ENCODE data around the gene MINDY2. TPM values are rescaled to one million over a fixed set of nuclear protein-coding genes. Genes with fewer than 3 reads are reported as not detected.
"Not testable (repeated sequence)": the region's sequence is repeated elsewhere in the genome, so short reads cannot be mapped to it uniquely, and the experiment has no call there.

MINDY2 gene
- total RNA-seq, 1 experiment from 2014 or later, result 18.4 TPM

GRCh38 chr15:58762731-58763130 lies 8.4 kb upstream of the MINDY2 start:
- no peaks in the 10 kb centered on the region for H4K20me1 ChIP-seq (ENCODE audit: insufficient read depth)
- no peak overlapping the region for H2AFZ ChIP-seq
- DNase-seq, result no peak
- TF ChIP-seq EZH2 (IDR thresholded peaks at IDR 0.05; ENCODE audit: low read depth) (no peak), CTCF (conservative IDR thresholded peaks at IDR 0.05) (no peak)
- H3K27me3 ChIP-seq (ENCODE audit: insufficient read depth, low read depth), result no peaks in the 10 kb centered on the region
- no peak overlapping the region for H3K4me2 ChIP-seq
- ChIA-PET CTCF (no interaction called here), POLR2A (ENCODE audit: unreplicated experiment) (no interaction called here)
- 0 out of 2 replicates have a peak, but pooled peaks cover 6% of the 10 kb centered on the region for H3K9me3 ChIP-seq (ENCODE audit: insufficient read depth, low read depth)
- no peak overlapping the region for H3K27ac ChIP-seq
- no peaks in the 10 kb centered on the region for H3K36me3 ChIP-seq (ENCODE audit: low read depth)
- no peaks in the 10 kb centered on the region for H3K9me2 ChIP-seq (ENCODE audit: insufficient read depth)
- no peaks in the 10 kb centered on the region for H3F3A ChIP-seq (ENCODE audit: insufficient read depth, low read depth)
- intact Hi-C loops (cut with micrococcal nuclease; ENCODE audit: unreplicated experiment), result no loop called here
- no peak overlapping the region for H3K4me3 ChIP-seq
- H3K4me1 ChIP-seq (replicated peaks; ENCODE audit: insufficient read depth), result no peaks in the 10 kb centered on the region
- no TSS peak for BruUV-seq (replicated peaks)
- H3K79me2 ChIP-seq (ENCODE audit: low read depth), result no peaks in the 10 kb centered on the region

GRCh38 chr15:58764468-58764867 lies 6.6 kb upstream of the MINDY2 start:
- Histone ChIP-seq H3K4me2 (no peak overlapping the region), H3F3A (ENCODE audit: insufficient read depth, low read depth) (no peaks in the 10 kb centered on the region), H3K9me3 (ENCODE audit: insufficient read depth, low read depth) (0 out of 2 replicates have a peak, but pooled peaks cover 6% of the 10 kb centered on the region), H3K36me3 (ENCODE audit: low read depth) (no peaks in the 10 kb centered on the region), H3K4me1 (replicated peaks; ENCODE audit: insufficient read depth) (no peaks in the 10 kb centered on the region), H3K27me3 (ENCODE audit: insufficient read depth, low read depth) (no peaks in the 10 kb centered on the region), H4K20me1 (ENCODE audit: insufficient read depth) (no peaks in the 10 kb centered on the region), H3K27ac (no peak overlapping the region), H3K9me2 (ENCODE audit: insufficient read depth) (no peaks in the 10 kb centered on the region), H2AFZ (no peak overlapping the region), H3K4me3 (no peak overlapping the region), H3K79me2 (ENCODE audit: low read depth) (no peaks in the 10 kb centered on the region)
- no peak for DNase-seq
- TF ChIP-seq EZH2 (IDR thresholded peaks at IDR 0.05; ENCODE audit: low read depth) (no peak), CTCF (conservative IDR thresholded peaks at IDR 0.05) (no peak)
- CTCF ChIA-PET, result no interaction called here
- no TSS peak for BruUV-seq (replicated peaks)
- POLR2A ChIA-PET (ENCODE audit: unreplicated experiment), result no interaction called here
- intact Hi-C loops (cut with micrococcal nuclease; ENCODE audit: unreplicated experiment), result no loop called here

GRCh38 chr15:58766290-58766689 lies 4.8 kb upstream of the MINDY2 start:
- H2AFZ ChIP-seq, result no peak overlapping the region
- H3K9me3 ChIP-seq (ENCODE audit: insufficient read depth, low read depth), result 0 out of 2 replicates have a peak, but pooled peaks cover 6% of the 10 kb centered on the region
- no peak for DNase-seq
- intact Hi-C loops (cut with micrococcal nuclease; ENCODE audit: unreplicated experiment), result no loop called here
- ChIA-PET CTCF (no interaction called here), POLR2A (ENCODE audit: unreplicated experiment) (interaction anchor here (0.5 kb wide), 1 partner anchor 30 kb away, joined by 3 read pairs; no protein-coding TSS in a partner anchor)
- H3K9me2 ChIP-seq (ENCODE audit: insufficient read depth), result no peaks in the 10 kb centered on the region
- H3K4me2 ChIP-seq, result no peak overlapping the region
- H4K20me1 ChIP-seq (ENCODE audit: insufficient read depth), result no peaks in the 10 kb centered on the region
- H3K36me3 ChIP-seq (ENCODE audit: low read depth), result no peaks in the 10 kb centered on the region
- H3K4me3 ChIP-seq, result no peak overlapping the region
- no peaks in the 10 kb centered on the region for H3K27me3 ChIP-seq (ENCODE audit: insufficient read depth, low read depth)
- no peak overlapping the region for H3K27ac ChIP-seq
- H3K79me2 ChIP-seq (ENCODE audit: low read depth), result peaks cover under 1% of the 10 kb centered on the region; the same call in 1 of the 2 replicates
- BruUV-seq (replicated peaks), result no TSS peak
- peaks cover 10% of the 10 kb centered on the region for H3F3A ChIP-seq (ENCODE audit: insufficient read depth, low read depth)
- H3K4me1 ChIP-seq (replicated peaks; ENCODE audit: insufficient read depth), result peaks cover 8% of the 10 kb centered on the region; the same call in 1 of the 2 replicates
- no peak for TF ChIP-seq CTCF (conservative IDR thresholded peaks at IDR 0.05)

- H3K4me3 ChIP-seq; H3K9me3 ChIP-seq (ENCODE audit: insufficient read depth, low read depth); H2AFZ ChIP-seq; H3K9me2 ChIP-seq (ENCODE audit: insufficient read depth); H3K4me2 ChIP-seq; intact Hi-C loops (cut with micrococcal nuclease; ENCODE audit: unreplicated experiment); DNase-seq; POLR2A ChIA-PET (ENCODE audit: unreplicated experiment); BruUV-seq (replicated peaks); H3K36me3 ChIP-seq (ENCODE audit: low read depth); H3K27me3 ChIP-seq (ENCODE audit: insufficient read depth, low read depth); H4K20me1 ChIP-seq (ENCODE audit: insufficient read depth); H3K27ac ChIP-seq: not testable (repeated sequence)
- CTCF ChIA-PET, result interaction anchor here (0.6 kb wide), 1 partner anchor 44 kb away, joined by 15 read pairs; no protein-coding TSS in a partner anchor
- Histone ChIP-seq H3K79me2 (ENCODE audit: low read depth) (peaks cover 23% of the 10 kb centered on the region), H3K4me1 (replicated peaks; ENCODE audit: insufficient read depth) (peaks cover 19% of the 10 kb centered on the region), H3F3A (ENCODE audit: insufficient read depth, low read depth) (peaks cover 10% of the 10 kb centered on the region)
These were observed 2.5 kb upstream of the MINDY2 start for GRCh38 chr15:58768601-58769004.
